Thyroid gland (tissue), 4 donors: ENCODE results near the gene PPARGC1A. TPM values are rescaled to one million over a fixed set of nuclear protein-coding genes. Genes with fewer than 3 reads are reported as not detected.

ENCODE experiments used
- DNase-seq, 2 donors: peaks; one replicate each; pipeline ENCODE4 v3.0.0-alpha.2; 2019
- H3K27ac ChIP-seq, 3 donors: fragments of 200-600 bp; sonication (generic); 1 replicate in 2 of 3; 2 replicates in 1 of 3; pipeline ENCODE4 v1.5.1; 2016 to 2019; ENCODE audit warnings: mild to moderate bottlenecking in 1 of 3, moderate library complexity in 1 of 3
- H3K27me3 ChIP-seq: fragments of 200-600 bp; sonication (generic); one replicate; pipeline ENCODE4 v1.5.1; 2019
- H3K36me3 ChIP-seq, 2 donors: fragments of 200-600 bp; sonication (generic); one replicate each; pipeline ENCODE4 v1.5.1; 2016 to 2019
- H3K4me1 ChIP-seq, 2 donors: fragments of 200-600 bp; sonication (generic); one replicate each; pipeline ENCODE4 v1.5.1; 2017 to 2019
- H3K4me3 ChIP-seq, 3 donors: fragments of 200-600 bp; sonication (generic); replicated peaks in 1 of 3; 1 replicate in 2 of 3; 2 replicates in 1 of 3; pipeline ENCODE4 v1.5.1; 2016; ENCODE audit warnings: mild to moderate bottlenecking in 1 of 3
- H3K9me3 ChIP-seq: fragments of 200-600 bp; sonication (generic); one replicate; pipeline ENCODE4 v1.5.1; 2017
- POLR2A ChIP-seq, 2 donors: fragments of 450-650 bp; IDR thresholded peaks; one replicate each; pipeline ENCODE4 v1.6.1; 2017; ENCODE audit warnings: antibody characterized with exemption in 2 of 2, mild to moderate bottlenecking in 2 of 2, moderate library complexity in 1 of 2
- WGBS, 2 donors: methylation state at CpG; one replicate each; pipeline ENCODE4 v1.1.5; 2017; 5-methylcytosine and 5-hydroxymethylcytosine counted together
- intact Hi-C: fragments of 100-400 bp; cut with DNase I; formaldehyde crosslinking; loops from one replicate; pipeline ENCODE4 v1.15.1; 2023
- total RNA-seq, 4 donors: library from RNA; depleted of rRNA; stranded (reverse); fragments of >200 nt; gene quantifications; one replicate each; pipeline ENCODE4 v1.2.3, GENCODE V29; 2016
- TF ChIP-seq, protein P1 (sequence below), 6 experiments: fragments of 200-600 bp in 3 of 6; fragments of 450-650 bp in 3 of 6; sonication (generic) in 3 of 6; IDR thresholded peaks; one replicate each; pipeline ENCODE4 v1.5.1; 2016 to 2019; ENCODE audit warnings: antibody characterized with exemption in 6 of 6, mild to moderate bottlenecking in 2 of 6, inconsistent platforms in 1 of 6, moderate library complexity in 1 of 6

PPARGC1A gene
- total RNA-seq, 4 donors from 2014 or later, result 58.5 to 128 (median 96.2) TPM

DNA sequence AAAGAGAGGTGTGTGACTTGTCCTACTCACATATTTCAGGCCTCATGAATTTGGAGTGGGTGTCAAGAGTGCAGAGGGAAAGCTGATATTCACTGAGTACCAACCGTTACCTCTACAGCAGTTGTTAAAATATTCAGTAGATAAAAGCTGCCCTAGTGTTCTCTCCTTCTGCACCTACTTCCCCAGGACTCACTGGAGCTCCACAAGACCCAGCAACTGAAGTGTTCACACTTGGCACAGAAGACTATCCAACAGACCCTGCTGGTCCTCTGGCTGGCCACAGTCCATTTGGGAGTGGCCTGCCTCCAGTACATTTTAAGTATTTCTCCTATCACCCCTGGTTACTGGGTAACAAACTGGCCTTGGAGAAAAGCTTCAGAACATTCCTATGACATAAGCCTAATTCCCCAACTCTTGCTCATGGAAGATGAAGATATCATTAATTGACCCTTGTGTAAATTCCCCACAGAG, 70.8 kb downstream of the PPARGC1A start:
- Histone ChIP-seq H3K9me3 (no peaks in the 10 kb centered on the region), H3K4me1 (peaks cover 9 to 11% of the 10 kb centered on the region in 2 donors), H3K4me3 (no peak overlapping the region), H3K36me3 (peaks cover 0 to 6% of the 10 kb centered on the region in 2 donors), H3K27me3 (no peaks in the 10 kb centered on the region), H3K27ac (peak overlapping the region; percentile 27 to 56 (median 39))
- peak; percentile 82 to 84 for DNase-seq
- TF ChIP-seq POLR2A (IDR thresholded peaks at IDR 0.05), result peak in 1 of 2 donors; percentile 21
- TF ChIP-seq, protein P1, sequence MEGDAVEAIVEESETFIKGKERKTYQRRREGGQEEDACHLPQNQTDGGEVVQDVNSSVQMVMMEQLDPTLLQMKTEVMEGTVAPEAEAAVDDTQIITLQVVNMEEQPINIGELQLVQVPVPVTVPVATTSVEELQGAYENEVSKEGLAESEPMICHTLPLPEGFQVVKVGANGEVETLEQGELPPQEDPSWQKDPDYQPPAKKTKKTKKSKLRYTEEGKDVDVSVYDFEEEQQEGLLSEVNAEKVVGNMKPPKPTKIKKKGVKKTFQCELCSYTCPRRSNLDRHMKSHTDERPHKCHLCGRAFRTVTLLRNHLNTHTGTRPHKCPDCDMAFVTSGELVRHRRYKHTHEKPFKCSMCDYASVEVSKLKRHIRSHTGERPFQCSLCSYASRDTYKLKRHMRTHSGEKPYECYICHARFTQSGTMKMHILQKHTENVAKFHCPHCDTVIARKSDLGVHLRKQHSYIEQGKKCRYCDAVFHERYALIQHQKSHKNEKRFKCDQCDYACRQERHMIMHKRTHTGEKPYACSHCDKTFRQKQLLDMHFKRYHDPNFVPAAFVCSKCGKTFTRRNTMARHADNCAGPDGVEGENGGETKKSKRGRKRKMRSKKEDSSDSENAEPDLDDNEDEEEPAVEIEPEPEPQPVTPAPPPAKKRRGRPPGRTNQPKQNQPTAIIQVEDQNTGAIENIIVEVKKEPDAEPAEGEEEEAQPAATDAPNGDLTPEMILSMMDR (IDR thresholded peaks at IDR 0.05), result no peak
- intact Hi-C loops, result no loop called here
- 9 to 27% methylated on average over 1 of the region's 1 CpG for WGBS, 2 donors

GRCh38 chr4:23818097-23818885, 71.6 kb downstream of the PPARGC1A start:
- no peak for DNase-seq
- Histone ChIP-seq H3K36me3 (peaks cover 6 to 11% of the 10 kb centered on the region in 2 donors), H3K4me3 (no peak overlapping the region), H3K9me3 (no peaks in the 10 kb centered on the region), H3K4me1 (peaks cover 9 to 11% of the 10 kb centered on the region in 2 donors), H3K27ac (peak overlapping the region in 1 of 3 donors; percentile 23), H3K27me3 (no peaks in the 10 kb centered on the region)
- intact Hi-C loops, result no loop called here
- no peak for TF ChIP-seq POLR2A (IDR thresholded peaks at IDR 0.05)
- TF ChIP-seq, protein P1 (IDR thresholded peaks at IDR 0.05), result no peak
- WGBS, 2 donors, result 62 to 69% methylated on average over 7 of the region's 7 CpGs

GRCh38 chr4:23814996-23815660, 74.7 kb downstream of the PPARGC1A start:
- Histone ChIP-seq H3K36me3 (peaks cover 12 to 20% of the 10 kb centered on the region in 2 donors), H3K27ac (no peak overlapping the region), H3K9me3 (no peaks in the 10 kb centered on the region), H3K4me3 (no peak overlapping the region), H3K27me3 (no peaks in the 10 kb centered on the region), H3K4me1 (peaks cover 9 to 11% of the 10 kb centered on the region in 2 donors)
- intact Hi-C loops, result no loop called here
- WGBS, 2 donors, result 91% methylated on average over 8 of the region's 8 CpGs
- DNase-seq, result no peak
- no peak for TF ChIP-seq POLR2A (IDR thresholded peaks at IDR 0.05)
- TF ChIP-seq, protein P1 (IDR thresholded peaks at IDR 0.05), result no peak

DNA sequence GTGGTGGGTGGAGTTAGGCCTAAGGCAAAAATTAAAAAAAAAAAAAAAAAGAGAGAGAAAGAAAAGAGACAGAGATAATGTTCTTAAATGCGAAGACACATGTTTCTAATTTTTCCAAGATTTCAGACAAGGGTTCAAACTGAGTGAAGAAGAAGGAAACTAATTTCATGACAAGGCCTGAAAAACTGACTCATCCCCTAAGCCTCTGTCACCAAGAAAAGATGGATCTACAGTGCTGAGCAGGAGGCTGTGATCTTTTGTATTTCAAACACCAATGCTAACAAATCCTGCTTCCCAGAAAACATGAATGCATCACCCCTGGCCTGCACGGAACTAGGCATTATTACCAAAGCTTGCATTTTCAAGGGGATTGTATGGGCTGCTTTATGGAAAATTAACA, 75.3 kb downstream of the PPARGC1A start:
- no peaks in the 10 kb centered on the region for H3K27me3 ChIP-seq
- TF ChIP-seq, protein P1 (IDR thresholded peaks at IDR 0.05), result no peak
- TF ChIP-seq POLR2A (IDR thresholded peaks at IDR 0.05), result no peak
- no peaks in the 10 kb centered on the region for H3K9me3 ChIP-seq
- DNase-seq, result no peak
- peaks cover 12 to 20% of the 10 kb centered on the region in 2 donors for H3K36me3 ChIP-seq
- no peak overlapping the region for H3K4me3 ChIP-seq
- H3K4me1 ChIP-seq, result peaks cover 8 to 10% of the 10 kb centered on the region in 2 donors
- no peak overlapping the region for H3K27ac ChIP-seq
- 93 to 96% methylated on average over 2 of the region's 2 CpGs for WGBS, 2 donors
- intact Hi-C loops, result no loop called here

- Histone ChIP-seq H3K27ac (no peak overlapping the region), H3K4me1 (no peaks in the 10 kb centered on the region), H3K4me3 (no peak overlapping the region), H3K36me3 (peaks cover 12 to 20% of the 10 kb centered on the region in 2 donors), H3K27me3 (no peaks in the 10 kb centered on the region), H3K9me3 (no peaks in the 10 kb centered on the region)
- no peak for DNase-seq
- intact Hi-C loops, result no loop called here
- 88 to 91% methylated on average over 2 of the region's 2 CpGs for WGBS, 2 donors
- TF ChIP-seq, protein P1 (IDR thresholded peaks at IDR 0.05), result no peak
- no peak for TF ChIP-seq POLR2A (IDR thresholded peaks at IDR 0.05)
These were observed 78.7 kb downstream of the PPARGC1A start for GRCh38 chr4:23811161-23811560.
